WERI-Rb-1 (cell line): Measurements from ENCODE around the gene OTOG.

Source experiments
- DNase-seq: peaks from one replicate; pipeline ENCODE4 v3.0.0-alpha.2; 2020
- H3K27ac ChIP-seq: fragments of 250-450 bp; sonication (Bioruptor Pico); 2 replicates; pipeline ENCODE4 v1.5.1; 2020; ENCODE audit warnings: mild to moderate bottlenecking, moderate library complexity
- H3K27me3 ChIP-seq: fragments of 250-450 bp; sonication (Bioruptor Pico); 2 replicates; pipeline ENCODE4 v1.5.1; 2021; ENCODE audit warnings: mild to moderate bottlenecking, low read depth, moderate library complexity; ENCODE audit not compliant: insufficient read depth, severe bottlenecking
- H3K36me3 ChIP-seq: fragments of 250-450 bp; sonication (Bioruptor Pico); 2 replicates; pipeline ENCODE4 v1.5.1; 2020; ENCODE audit warnings: mild to moderate bottlenecking, moderate library complexity
- H3K4me3 ChIP-seq: 2 replicates; pipeline ENCODE4 v1.5.1; 2011; ENCODE audit warnings: low read depth, mild to moderate bottlenecking, control low read depth, low read length
- H3K9me3 ChIP-seq: fragments of 250-450 bp; sonication (Bioruptor Pico); 2 replicates; pipeline ENCODE4 v1.5.1; 2021; ENCODE audit warnings: mild to moderate bottlenecking, moderate library complexity; ENCODE audit not compliant: severe bottlenecking
- CTCF ChIP-seq: IDR thresholded peaks from 2 replicates; pipeline ENCODE4 v1.5.1; 2011; ENCODE audit warnings: low read depth, mild to moderate bottlenecking, control low read depth, inconsistent platforms, low read length

The OTOG gene

DNA sequence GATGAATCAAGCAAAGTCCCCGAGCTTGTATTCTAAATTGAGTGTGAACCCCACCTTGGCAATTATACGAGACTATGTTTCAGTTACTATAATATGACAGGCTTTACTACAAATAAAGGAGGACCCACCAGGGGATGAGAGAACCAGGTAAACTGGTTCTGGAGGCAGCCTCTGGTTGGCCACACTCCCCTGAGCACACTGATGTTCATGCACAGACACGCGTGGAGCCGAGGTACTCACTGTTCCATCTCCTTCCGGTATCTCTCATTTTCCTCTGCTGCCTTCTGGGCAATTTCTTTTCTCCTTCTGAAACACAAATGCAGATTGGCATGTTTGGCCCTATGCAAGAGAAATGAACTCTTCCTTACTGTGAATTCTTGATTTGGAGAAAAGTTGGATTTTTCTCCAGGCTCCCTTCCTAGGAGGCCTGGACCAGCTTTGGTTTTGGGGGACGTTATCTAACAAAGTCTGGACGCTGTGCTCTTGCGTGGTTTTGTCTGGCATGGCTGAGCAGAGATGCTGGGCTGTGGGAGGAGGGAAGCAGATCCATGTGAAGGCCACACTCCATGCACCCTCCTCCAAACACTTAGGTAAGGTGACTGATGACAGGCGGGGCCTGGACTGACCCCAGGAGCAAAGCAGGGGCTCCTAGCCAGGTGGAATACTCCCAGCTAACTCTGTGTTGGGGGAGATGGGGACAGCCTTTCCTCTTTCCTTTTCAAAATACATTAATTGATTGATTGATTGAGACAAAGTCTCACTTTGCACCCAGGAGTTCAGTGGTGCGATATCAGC is 25.8 kb upstream of the OTOG start:
- no peak overlapping the region for H3K4me3 ChIP-seq
- no peak for DNase-seq
- no peak for TF ChIP-seq CTCF
- H3K9me3 ChIP-seq = no peaks in the 10 kb centered on the region
- no peak overlapping the region for H3K27ac ChIP-seq
- H3K36me3 ChIP-seq = no peaks in the 10 kb centered on the region
- no peaks in the 10 kb centered on the region for H3K27me3 ChIP-seq

DNA sequence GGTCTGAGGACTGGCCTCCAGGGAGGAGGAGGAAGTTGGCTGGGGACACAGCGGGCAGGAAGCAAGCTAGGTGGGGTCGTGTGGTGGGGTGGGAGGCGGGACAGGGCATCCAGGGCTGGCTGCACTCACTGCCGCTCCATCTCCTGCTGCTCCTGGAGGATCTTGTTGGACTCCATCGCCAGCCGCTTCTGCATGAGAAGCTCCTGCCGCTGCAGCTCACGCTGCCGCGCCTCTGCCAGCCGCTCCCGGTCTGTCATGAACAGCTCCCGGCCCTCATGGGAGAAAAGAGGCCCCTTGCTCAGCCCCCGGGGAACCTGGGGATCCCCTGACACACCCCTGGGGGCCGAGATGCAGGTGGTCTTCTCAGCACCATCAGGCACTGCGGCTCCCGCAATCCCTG is 24.4 kb upstream of the OTOG start:
- Histone ChIP-seq H3K27me3 (no peaks in the 10 kb centered on the region), H3K4me3 (no peak overlapping the region), H3K36me3 (no peaks in the 10 kb centered on the region), H3K9me3 (no peaks in the 10 kb centered on the region), H3K27ac (no peak overlapping the region)
- TF ChIP-seq CTCF = no peak
- DNase-seq = no peak

DNA sequence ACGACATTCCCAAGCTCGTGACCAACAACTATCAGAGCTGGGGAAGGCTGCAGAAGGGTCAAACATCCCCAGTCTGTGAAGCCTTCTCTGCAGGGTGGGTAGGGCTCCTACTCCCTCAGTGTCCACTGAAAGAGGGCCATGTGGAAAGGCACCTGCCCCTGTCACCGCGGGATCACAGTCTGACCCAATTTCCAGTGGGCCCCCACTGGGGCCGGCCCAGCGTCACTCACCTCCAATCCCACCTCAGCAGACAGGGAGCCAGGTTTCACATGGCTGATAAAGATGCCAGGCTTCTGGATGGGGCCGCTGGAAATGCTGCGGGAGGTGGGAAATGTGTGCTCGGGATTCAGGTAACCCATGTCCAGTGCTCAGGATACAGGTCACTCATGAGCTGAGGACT is 22.8 kb upstream of the OTOG start:
- Histone ChIP-seq H3K36me3 (no peaks in the 10 kb centered on the region), H3K27me3 (no peaks in the 10 kb centered on the region), H3K27ac (no peak overlapping the region), H3K4me3 (no peak overlapping the region), H3K9me3 (no peaks in the 10 kb centered on the region)
- no peak for TF ChIP-seq CTCF
- DNase-seq = no peak

DNA sequence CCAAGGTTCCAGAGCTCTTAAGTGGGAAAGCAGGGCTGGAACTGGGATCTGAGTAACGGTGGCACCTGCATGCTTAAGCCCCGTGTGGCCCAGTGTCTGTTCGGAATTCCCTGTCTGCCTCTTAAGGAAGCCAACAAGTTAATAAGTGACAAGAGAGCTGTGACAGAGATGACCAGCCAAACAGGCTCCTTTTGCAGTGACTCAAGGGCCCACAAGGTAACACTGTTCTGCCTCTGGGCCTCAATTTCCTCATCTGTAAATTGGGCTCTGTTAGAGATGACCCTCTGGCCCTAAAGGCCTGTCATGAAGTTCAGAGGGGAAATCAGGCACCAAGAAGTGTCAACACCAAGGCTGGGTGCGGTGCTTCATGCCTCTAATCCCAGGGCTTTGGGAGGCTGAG is 21.5 kb upstream of the OTOG start:
- H3K36me3 ChIP-seq = no peaks in the 10 kb centered on the region
- H3K27me3 ChIP-seq = no peaks in the 10 kb centered on the region
- TF ChIP-seq CTCF = no peak
- no peak overlapping the region for H3K4me3 ChIP-seq
- DNase-seq = no peak
- H3K27ac ChIP-seq = no peak overlapping the region
- no peaks in the 10 kb centered on the region for H3K9me3 ChIP-seq

- Histone ChIP-seq H3K36me3 (no peaks in the 10 kb centered on the region), H3K4me3 (no peak overlapping the region), H3K27me3 (no peaks in the 10 kb centered on the region), H3K27ac (no peak overlapping the region), H3K9me3 (no peaks in the 10 kb centered on the region)
- DNase-seq = no peak
- no peak for TF ChIP-seq CTCF
Observed at GRCh38 chr11:17526326-17526725, 20.7 kb upstream of the OTOG start.

- H3K9me3 ChIP-seq = no peaks in the 10 kb centered on the region
Observed at GRCh38 chr11:17526931-17527627, 20.0 kb upstream of the OTOG start.

More at GRCh38 chr11:17526931-17527627, 20.0 kb upstream of the OTOG start:
- DNase-seq = no peak
- H3K27ac ChIP-seq = no peak overlapping the region
- no peaks in the 10 kb centered on the region for H3K27me3 ChIP-seq
- no peak overlapping the region for H3K4me3 ChIP-seq
- no peak for TF ChIP-seq CTCF
- no peaks in the 10 kb centered on the region for H3K36me3 ChIP-seq
